Bronchial epithelial cell (primary cell): ENCODE data around the gene KDM4E. TPM values are rescaled to one million over a fixed set of nuclear protein-coding genes. Genes with fewer than 3 reads are reported as not detected.

Experiments used
- DNase-seq: peaks from one replicate; pipeline ENCODE4 v3.0.0-alpha.2; 2010; ENCODE audit warnings: low read depth
- FAIRE-seq: peaks from 2 replicates; lab custom pipeline; 2011; peaks lifted over from hg19 to GRCh38; lab: Jason Lieb, UNC
- H3K27me3 ChIP-seq: 2 replicates; pipeline ENCODE4 v1.5.1; 2011; ENCODE audit warnings: low read length; ENCODE audit not compliant: control insufficient read depth, insufficient read depth
- H3K36me3 ChIP-seq: 2 replicates; pipeline ENCODE4 v1.5.1; 2011; ENCODE audit warnings: low read length; ENCODE audit not compliant: control insufficient read depth, insufficient read depth
- H3K4me3 ChIP-seq: 2 replicates; pipeline ENCODE4 v1.5.1; 2011; ENCODE audit warnings: mild to moderate bottlenecking, low read depth, low read length, control low read depth
- total RNA-seq: library from RNA; depleted of rRNA; stranded (reverse); fragments of >200 nt; gene quantifications from 2 replicates; pipeline ENCODE4 v1.2.1, GENCODE V29; 2014
- TF ChIP-seq, protein P1 (sequence below): IDR thresholded peaks from 2 replicates; pipeline ENCODE4 v1.5.1; 2011; ENCODE audit warnings: mild to moderate bottlenecking, moderate library complexity, low read length, control low read depth, inconsistent platforms; ENCODE audit not compliant: insufficient read depth, severe bottlenecking

The KDM4E gene
- total RNA-seq, 1 donor from 2014 or later, result not detected

DNA sequence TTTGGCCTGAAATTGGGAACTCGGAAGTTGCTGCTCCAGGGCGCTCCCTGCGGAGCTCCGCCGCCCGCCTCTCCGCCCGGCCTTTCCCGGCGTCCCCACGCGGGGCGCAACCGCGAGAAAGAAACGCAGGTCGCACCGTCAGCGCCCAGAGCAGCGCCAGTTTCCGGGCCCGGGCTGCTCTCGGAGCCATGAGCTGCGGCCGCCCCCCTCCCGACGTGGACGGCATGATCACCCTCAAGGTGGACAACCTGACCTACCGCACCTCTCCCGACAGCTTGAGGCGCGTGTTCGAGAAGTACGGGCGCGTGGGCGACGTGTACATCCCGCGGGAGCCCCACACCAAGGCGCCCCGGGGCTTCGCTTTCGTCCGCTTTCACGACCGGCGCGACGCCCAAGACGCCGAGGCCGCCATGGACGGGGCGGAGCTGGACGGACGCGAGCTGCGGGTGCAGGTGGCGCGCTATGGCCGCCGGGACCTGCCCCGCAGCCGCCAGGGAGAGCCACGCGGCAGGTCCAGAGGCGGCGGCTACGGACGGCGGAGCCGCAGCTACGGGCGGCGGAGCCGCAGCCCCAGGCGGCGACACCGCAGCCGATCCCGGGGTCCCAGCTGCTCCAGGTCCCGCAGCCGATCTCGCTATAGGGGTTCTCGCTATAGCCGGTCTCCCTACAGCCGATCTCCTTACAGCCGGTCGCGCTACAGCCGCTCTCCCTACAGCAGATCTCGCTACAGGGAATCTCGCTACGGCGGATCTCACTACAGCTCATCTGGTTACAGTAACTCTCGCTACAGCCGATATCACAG is 42.2 kb downstream of the KDM4E start:
- Histone ChIP-seq H3K4me3 (peak overlapping the region; percentile 59), H3K36me3 (no peaks in the 10 kb centered on the region), H3K27me3 (no peaks in the 10 kb centered on the region)
- DNase-seq (peak; percentile 49), FAIRE-seq (no peak)
- TF ChIP-seq, protein P1, sequence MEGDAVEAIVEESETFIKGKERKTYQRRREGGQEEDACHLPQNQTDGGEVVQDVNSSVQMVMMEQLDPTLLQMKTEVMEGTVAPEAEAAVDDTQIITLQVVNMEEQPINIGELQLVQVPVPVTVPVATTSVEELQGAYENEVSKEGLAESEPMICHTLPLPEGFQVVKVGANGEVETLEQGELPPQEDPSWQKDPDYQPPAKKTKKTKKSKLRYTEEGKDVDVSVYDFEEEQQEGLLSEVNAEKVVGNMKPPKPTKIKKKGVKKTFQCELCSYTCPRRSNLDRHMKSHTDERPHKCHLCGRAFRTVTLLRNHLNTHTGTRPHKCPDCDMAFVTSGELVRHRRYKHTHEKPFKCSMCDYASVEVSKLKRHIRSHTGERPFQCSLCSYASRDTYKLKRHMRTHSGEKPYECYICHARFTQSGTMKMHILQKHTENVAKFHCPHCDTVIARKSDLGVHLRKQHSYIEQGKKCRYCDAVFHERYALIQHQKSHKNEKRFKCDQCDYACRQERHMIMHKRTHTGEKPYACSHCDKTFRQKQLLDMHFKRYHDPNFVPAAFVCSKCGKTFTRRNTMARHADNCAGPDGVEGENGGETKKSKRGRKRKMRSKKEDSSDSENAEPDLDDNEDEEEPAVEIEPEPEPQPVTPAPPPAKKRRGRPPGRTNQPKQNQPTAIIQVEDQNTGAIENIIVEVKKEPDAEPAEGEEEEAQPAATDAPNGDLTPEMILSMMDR, result peak; percentile 66

DNA sequence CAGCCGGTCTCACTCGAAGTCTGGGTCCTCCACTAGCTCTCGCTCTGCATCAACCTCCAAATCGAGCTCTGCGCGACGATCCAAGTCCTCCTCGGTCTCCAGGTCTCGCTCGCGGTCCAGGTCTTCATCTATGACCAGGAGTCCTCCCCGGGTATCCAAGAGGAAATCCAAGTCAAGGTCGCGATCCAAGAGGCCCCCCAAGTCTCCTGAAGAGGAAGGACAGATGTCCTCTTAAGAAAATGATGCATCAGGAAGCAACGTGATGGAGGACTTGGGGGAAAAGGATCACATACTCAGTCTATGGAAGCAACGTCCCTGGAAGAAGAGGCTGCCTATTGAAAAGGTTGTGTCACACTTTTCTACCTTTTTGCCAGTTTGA is 42.8 kb downstream of the KDM4E start:
- TF ChIP-seq, protein P1, result no peak
- FAIRE-seq (no peak), DNase-seq (no peak)
- no peaks in the 10 kb centered on the region for H3K27me3 ChIP-seq
- peak overlapping the region; percentile 59 for H3K4me3 ChIP-seq
- H3K36me3 ChIP-seq, result no peaks in the 10 kb centered on the region

DNA sequence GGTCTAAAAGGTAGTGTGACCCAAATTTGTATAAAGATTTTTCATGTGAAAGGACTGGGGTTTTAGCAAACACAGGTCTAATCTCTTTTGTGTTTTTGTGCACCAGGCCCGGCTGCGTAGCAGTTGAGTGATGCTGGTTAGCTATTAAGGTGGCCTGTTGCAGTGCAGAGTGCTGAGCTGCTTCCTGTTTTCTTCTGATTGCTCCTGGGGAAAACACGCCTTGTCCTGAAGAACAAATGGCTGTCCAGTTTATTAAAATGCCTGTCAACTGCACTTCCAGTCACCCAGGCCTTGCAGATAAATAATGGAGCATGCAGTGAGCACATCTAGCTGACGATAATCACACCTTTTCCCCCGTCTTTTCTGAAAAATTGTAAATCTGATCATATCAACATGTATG is 43.5 kb downstream of the KDM4E start:
- Histone ChIP-seq H3K4me3 (peak overlapping the region; percentile 59), H3K27me3 (no peaks in the 10 kb centered on the region), H3K36me3 (no peaks in the 10 kb centered on the region)
- DNase-seq, result peak; percentile 95
- no peak for FAIRE-seq
- TF ChIP-seq, protein P1, result no peak

DNA sequence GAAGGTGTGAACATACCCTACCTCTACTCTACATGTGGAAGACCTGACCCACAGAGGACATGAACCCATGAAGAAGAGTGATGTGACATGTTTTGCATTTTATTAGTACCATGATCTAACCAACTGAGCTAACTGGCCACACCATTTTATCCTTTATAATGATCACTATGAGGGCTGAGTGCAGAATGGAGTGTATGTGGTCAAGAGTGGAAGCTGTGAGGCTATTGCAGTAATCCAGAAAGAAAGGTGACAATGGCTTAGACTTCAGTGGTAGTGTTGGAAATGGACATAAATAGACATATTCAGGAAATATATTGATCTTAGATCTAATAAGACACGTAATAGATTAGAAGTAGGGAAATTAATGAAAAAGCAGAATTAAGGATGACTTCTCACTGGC is 45.4 kb downstream of the KDM4E start:
- H3K27me3 ChIP-seq, result no peaks in the 10 kb centered on the region
- H3K4me3 ChIP-seq, result no peak overlapping the region
- DNase-seq (no peak), FAIRE-seq (no peak)
- TF ChIP-seq, protein P1, result no peak
- no peaks in the 10 kb centered on the region for H3K36me3 ChIP-seq

DNA sequence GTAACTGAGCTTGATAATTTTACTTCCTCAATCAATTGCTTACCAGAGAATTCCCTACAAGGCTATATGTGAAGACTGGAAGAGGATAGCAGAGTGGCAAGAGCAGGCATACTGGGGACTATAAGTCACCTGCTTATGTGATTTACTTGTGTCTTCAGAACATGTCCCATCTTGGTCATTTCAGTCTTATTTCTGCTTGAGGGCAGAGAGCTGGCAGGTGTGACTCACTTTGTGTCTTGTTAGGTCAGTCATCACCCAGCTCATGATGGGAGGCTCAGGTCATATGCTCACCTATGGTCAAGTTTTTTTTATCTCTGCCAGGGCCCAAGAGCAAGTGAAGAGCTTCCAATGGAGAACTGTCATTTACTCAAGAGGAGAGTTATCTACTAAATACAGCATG is 47.9 kb downstream of the KDM4E start:
- H3K4me3 ChIP-seq, result no peak overlapping the region
- FAIRE-seq, result no peak
- peak; percentile 82 for DNase-seq
- H3K27me3 ChIP-seq, result no peaks in the 10 kb centered on the region
- H3K36me3 ChIP-seq, result no peaks in the 10 kb centered on the region
- TF ChIP-seq, protein P1, result no peak
